ENCODE data around the gene CALHM1. TPM values are rescaled to one million over a fixed set of nuclear protein-coding genes. Genes with fewer than 3 reads are reported as not detected.
A peak's percentile ranks its signal among the peaks of the same experiment; 100 is the strongest.
"Not testable (repeated sequence)": the region's sequence is repeated elsewhere in the genome, so short reads cannot be mapped to it uniquely, and the experiment has no call there.

Gene CALHM1
- total RNA-seq, 1 experiment from 2014 or later, result not detected

- not testable (repeated sequence) for DNase-seq (ENCODE audit: low spot score)
These were observed 28.1 kb upstream of the CALHM1 start for GRCh38 chr10:103486635-103487409.

- peak; percentile 68 for DNase-seq (ENCODE audit: low spot score)
These were observed 23.4 kb upstream of the CALHM1 start for GRCh38 chr10:103481974-103482531.

- DNase-seq (ENCODE audit: low spot score), result no peak
These were observed 21.8 kb upstream of the CALHM1 start for GRCh38 chr10:103480521-103480920.

GRCh38 chr10:103479135-103479534 lies 20.4 kb upstream of the CALHM1 start, which contains the start of gene CALHM3:
Gene CALHM3, minus strand, starts transcription at chr10:103479240. Its CDS starts 208 bp downstream, at chr10:103479032.
- DNase-seq (ENCODE audit: low spot score), result peak; percentile 39

GRCh38 chr10:103478671-103479070 lies 20.0 kb upstream of the CALHM1 start:
- no peak for DNase-seq (ENCODE audit: low spot score)

- no peak for DNase-seq (ENCODE audit: low spot score)
These were observed 17.5 kb upstream of the CALHM1 start for GRCh38 chr10:103476046-103476768.

- DNase-seq (ENCODE audit: low spot score), result no peak
These were observed 16.7 kb upstream of the CALHM1 start for GRCh38 chr10:103475437-103475836.

GRCh38 chr10:103474077-103474476 lies 15.4 kb upstream of the CALHM1 start:
- DNase-seq (ENCODE audit: low spot score), result no peak

- no peak for DNase-seq (ENCODE audit: low spot score)
These were observed 14.6 kb upstream of the CALHM1 start for GRCh38 chr10:103473261-103473671.

GRCh38 chr10:103472005-103472404 lies 13.3 kb upstream of the CALHM1 start:
- no peak for DNase-seq (ENCODE audit: low spot score)

GRCh38 chr10:103470761-103471653 lies 12.3 kb upstream of the CALHM1 start:
- DNase-seq (ENCODE audit: low spot score), result no peak

GRCh38 chr10:103469201-103469600 lies 10.5 kb upstream of the CALHM1 start:
- no peak for DNase-seq (ENCODE audit: low spot score)

- DNase-seq (ENCODE audit: low spot score), result no peak
These were observed 8.7 kb upstream of the CALHM1 start for GRCh38 chr10:103467406-103467805.

GRCh38 chr10:103466734-103467133 lies 8.0 kb upstream of the CALHM1 start:
- no peak for DNase-seq (ENCODE audit: low spot score)

GRCh38 chr10:103465411-103466179 lies 6.9 kb upstream of the CALHM1 start:
- DNase-seq (ENCODE audit: low spot score), result no peak

GRCh38 chr10:103463499-103463898 lies 4.8 kb upstream of the CALHM1 start:
- DNase-seq (ENCODE audit: low spot score), result no peak

GRCh38 chr10:103459615-103460014 lies 915 bp upstream of the CALHM1 start:
- no peak for DNase-seq (ENCODE audit: low spot score)

GRCh38 chr10:103457896-103458583 lies 660 bp downstream of the CALHM1 start:
- no peak for DNase-seq (ENCODE audit: low spot score)

GRCh38 chr10:103457176-103457712 lies 1.5 kb downstream of the CALHM1 start:
- DNase-seq (ENCODE audit: low spot score), result no peak

- no peak for DNase-seq (ENCODE audit: low spot score)
These were observed 2.5 kb downstream of the CALHM1 start for GRCh38 chr10:103456074-103456660.
